ENCODE results near the gene FNBP1.

Gene FNBP1

GRCh38 chr9:130042885-130043653 lies at the start of gene FNBP1:
Gene FNBP1, minus strand, starts transcription at chr9:130043189. Its CDS starts 214 bp downstream, at chr9:130042975.
- DNase-seq = peak; percentile 46

DNA sequence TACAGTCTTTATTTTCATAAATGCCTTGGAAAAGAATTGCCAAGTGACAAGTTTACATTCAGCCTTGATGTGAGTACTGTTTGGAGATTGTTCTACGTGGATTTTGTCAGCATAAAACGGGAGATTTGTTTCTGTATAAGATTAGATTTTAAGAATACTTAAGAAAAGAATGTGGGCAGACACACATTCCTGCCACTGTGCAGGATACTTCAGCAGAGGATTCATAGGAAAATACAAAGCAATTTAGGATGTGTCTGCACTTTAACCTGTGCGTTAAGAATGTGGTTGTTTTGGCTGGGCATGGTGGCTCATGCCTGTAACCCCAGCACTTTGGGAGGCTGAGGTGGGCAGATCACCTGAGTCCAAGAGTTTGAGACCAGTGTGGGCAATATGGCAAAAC lies 47.9 kb upstream of the FNBP1 start:
- no peak for DNase-seq

GRCh38 chr9:130089141-130089540 lies 46.2 kb upstream of the FNBP1 start:
- no peak for DNase-seq

DNA sequence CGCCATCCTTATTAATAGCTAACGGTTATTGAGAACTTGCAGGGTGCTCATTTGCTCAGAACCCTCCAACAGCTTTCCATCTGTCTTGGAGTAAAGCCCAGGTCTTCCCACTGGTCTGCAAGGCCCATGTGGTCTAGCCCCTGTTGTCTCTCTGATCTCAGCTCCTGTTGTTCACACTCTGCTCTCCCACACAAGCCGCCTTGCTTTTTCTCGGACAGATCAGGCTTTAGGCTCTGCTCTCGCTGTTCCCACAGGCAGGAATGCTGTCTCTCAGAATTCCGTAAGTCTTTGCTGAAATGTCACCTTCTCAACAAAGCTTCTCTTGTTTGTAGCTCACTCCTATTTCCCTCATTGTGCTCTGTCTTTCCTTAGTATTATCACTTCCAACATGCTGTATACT lies 45.1 kb upstream of the FNBP1 start:
- no peak for DNase-seq

- no peak for DNase-seq
Observed at GRCh38 chr9:130084337-130084736, 41.3 kb upstream of the FNBP1 start.

GRCh38 chr9:130078547-130078946 lies 35.6 kb upstream of the FNBP1 start:
- no peak for DNase-seq

- DNase-seq = no peak
Observed at GRCh38 chr9:130073373-130073772, 30.4 kb upstream of the FNBP1 start.

DNA sequence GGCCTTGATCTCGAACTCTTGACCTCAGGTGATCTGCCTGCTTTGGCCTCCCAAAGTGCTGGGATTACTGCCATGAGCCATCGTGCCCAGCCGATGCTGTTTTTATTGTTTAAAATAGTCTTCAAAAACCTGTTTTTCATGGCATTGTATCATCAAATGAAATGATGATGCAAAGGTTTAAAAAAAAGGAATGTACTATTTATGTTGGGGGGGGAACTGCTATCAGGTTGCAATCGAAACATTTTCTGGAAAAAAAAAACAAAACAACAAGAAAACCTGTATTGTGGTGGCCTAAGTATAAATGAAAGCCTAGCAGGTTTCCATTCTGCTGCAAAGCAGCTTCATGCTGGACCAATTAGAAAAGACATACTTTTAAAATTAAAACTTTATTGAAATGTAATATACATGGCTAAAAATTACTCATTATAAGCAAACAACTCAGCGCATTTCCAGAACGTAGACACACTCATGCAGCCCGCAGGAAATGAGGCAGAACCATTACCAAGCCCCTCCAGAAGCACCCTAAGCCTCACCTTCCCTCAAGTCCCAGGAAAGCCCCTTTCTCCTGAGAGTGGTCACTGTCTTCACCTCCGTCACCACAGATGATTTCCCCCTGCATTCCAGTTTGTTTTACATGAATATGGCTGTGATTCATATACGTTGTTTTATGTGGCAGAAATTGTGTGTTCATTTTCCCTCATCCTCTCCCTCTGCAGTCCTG lies 29.7 kb upstream of the FNBP1 start:
- DNase-seq = no peak

DNA sequence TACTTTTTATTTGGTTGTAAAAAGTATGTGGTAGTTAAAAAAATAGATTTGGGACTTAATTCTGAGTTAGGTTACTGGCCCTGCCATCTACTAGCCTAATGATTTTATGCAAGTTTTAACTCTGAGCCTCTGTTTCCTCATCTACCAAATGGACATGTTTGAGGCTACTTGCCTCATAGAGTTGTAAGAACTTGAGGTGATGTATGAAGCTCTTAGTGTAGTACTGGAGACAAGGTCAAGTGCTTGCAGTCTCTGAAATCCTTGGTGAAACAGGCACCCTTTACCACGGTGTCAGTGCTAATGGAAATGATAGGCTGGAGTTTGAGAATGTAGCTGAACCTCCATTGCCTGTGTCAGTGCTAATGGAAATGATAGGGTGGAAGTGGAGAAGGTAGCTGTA lies 26.1 kb upstream of the FNBP1 start:
- DNase-seq = no peak

DNA sequence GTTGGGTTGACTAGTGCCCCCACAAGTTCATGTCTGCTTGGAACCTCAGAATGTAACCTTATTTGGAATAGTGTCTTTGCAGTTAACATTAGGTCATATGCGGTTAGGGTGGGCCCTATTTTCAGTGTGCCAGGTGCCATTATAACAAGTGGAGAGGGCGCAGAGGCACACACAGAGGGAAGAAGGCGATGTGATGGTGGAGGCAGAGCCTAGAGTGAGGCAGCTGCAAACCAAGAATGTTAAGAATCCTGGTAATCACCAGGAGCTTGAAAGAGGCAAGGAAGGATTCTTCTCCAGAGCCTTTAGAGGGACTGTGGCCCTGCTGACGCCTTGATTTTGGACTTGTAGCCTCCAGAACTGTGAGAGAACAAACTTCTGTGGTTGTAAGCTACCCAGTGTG lies 21.6 kb upstream of the FNBP1 start:
- DNase-seq = no peak

DNA sequence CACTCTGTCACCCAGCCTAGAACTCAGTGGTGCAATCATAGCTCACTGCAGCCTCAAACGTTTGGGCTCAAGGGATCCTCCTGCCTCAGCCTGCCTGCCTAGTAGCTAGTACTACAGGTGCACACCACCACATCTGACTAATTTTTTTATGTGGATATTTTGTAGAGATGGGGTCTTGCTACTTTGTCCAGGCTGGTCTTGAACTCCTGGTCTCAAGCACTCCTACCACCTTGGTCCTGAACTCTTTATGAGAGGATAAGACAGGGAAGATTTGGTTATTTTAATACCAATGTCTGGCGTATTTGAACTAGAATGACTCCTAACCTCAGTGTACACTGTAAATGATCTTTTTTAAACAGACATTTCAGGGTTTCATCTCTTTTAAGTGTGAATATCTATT lies 19.8 kb upstream of the FNBP1 start:
- DNase-seq = no peak

GRCh38 chr9:130060296-130060695 lies 17.3 kb upstream of the FNBP1 start:
- no peak for DNase-seq

DNA sequence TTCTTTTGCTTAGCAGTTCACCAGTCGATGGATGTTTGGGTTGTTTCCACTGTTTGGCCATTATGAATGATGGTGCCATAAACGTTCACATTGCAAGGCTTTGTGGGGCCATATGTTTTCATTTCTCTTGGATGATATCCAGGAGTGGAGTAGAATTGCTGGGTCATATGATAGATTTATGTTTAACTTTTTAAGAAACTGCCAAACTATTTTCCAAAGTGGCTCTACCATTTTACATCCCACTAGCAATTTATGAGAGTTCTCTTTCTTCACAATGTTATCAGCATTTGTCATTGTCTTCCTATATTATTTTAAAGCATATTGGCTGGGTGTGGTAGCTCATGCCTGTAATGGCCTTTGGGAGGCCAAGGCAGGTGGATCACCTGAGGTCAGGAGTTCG lies 15.9 kb upstream of the FNBP1 start:
- no peak for DNase-seq

DNA sequence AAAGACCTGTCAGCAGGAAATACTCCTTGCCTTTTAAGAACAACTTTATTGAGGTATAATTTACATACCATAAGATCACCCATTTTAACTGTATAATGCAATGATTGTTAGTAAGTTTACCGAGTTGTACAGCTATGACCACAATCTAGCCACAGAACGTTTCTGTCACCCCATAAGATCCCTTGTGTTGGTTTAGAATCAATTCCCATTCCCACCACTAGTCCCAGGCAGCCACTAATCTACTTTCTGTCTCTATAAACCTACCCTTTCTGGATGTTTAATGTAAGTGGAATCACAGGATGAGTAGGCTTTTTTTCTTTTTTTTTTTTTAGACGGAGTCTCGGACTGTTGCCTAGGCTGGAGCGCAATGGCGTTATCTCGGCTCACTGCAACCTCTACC lies 15.2 kb upstream of the FNBP1 start:
- DNase-seq = peak; percentile 63

DNA sequence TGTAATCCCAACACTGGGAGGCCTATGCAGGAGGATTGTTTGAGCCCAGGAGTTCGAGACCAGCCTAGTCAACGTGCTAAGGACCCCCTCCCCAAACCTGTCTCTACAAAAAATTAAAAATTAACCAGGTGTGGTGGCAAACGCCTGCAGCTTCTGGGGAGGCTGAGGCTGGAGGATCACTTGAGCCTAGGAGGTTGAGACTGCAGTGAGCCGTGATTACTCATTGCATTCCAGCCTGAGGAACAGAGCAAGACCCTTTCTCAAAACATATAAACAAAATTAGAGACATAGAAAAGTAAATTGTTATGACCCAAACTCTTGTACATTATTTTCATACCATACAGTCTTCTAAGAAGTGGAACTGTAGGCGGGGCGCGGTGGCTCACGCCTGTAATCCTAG lies 11.8 kb upstream of the FNBP1 start:
- DNase-seq = no peak

GRCh38 chr9:130054325-130054786 lies 11.4 kb upstream of the FNBP1 start:
- no peak for DNase-seq

DNA sequence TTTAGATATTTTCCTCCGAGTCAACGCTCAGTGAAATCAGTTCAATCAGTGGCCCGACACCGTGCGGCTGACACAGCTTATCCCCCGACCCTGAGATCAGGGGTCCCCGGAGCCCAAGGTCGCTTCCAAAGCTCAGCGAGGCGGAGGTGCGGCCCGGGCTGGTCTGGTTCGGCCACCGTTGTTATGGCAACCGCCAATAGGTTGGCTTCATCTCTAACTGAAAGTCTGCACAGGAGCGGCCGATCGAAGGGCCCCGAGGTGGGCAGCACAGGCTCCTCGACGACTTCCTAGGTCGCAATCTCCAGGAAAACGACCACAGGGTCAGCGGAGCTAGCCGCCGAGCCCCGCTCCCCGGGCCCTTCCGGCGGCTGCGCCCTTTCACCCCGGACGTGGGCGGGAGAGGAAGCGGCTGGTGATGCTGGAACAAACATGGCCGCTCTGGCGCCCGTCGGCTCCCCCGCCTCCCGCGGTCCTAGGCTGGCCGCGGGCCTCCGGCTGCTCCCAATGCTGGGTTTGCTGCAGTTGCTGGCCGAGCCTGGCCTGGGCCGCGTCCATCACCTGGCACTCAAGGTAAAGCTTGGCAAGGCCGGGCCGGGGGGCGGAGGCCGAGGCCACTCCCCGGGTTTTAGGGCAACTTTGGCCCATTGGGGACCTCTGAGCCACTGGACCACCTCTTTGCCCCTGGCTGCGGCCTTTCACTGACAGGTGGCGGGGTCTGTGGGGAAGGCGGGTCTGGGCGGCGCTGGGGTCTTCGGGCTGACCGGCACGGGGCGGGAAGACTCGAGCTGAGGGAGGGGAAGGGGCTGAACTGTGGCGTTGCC lies 10.7 kb upstream of the FNBP1 start, which contains the start of gene GPR107:
GPR107 (plus strand) TSS at position 403 of the 821 bp plus-strand sequence; CDS start at position 430, 27 bp downstream.
- DNase-seq = peak; percentile 54

DNA sequence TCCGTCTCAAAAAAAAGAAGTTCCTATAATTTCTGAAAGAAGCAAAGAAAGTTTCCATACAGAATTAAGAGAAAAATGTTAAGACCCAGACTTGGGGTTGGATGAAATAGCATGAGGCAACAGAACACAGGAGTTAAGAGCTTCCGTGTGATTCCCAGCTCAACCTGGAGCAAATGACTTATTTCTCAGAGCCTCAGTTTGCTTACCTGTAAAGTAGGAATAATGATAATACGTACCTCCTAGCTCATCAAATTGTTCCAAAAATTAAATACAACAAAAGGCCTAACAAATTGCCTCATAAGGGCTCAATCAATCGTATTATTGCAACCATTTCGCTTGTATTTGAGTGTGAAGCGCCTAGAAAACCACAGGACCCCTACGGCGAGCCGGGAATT lies 10.1 kb upstream of the FNBP1 start:
- no peak for DNase-seq

DNA sequence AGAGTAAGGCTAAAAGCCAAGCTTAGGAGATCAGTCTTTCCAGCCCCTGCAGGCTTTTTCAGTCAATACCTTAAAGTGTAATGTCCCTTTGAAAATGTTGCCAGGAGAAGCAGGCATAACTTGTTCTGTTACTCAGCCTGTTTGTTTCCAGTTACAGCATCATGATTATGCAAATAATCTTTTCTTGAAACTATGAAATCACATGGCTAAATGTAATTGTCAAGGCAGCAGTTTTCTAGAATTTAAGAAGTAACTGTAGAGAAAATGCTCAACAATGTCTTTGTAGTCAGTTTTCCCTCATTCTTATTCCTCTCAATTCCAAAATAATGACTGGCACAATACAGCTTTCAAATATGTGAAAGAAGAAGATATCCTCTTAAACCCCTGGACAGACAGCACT lies 8.9 kb upstream of the FNBP1 start:
- DNase-seq = no peak

DNA sequence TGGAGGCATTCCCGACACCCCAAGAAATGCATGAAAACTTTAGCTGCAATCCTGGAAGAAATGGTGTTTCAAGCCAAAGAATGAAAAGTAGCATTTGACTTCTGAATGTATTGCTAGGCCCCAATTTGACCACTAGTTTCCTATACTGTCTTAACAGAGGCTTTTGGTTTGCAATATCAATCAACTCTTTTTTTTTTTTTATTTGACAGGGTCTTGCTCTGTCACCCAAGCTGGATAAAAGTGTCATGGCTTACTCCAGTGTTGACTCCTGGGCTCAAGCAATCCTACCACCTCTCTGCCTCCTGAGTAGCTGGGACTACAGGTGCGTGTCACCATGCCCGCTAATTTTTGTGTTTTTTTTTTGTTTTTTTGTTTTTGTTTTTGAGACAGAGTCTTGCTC lies 7.5 kb upstream of the FNBP1 start:
- peak; percentile 19 for DNase-seq

- no peak for DNase-seq
Observed at GRCh38 chr9:130049431-130050210, 6.6 kb upstream of the FNBP1 start.

- DNase-seq = peak; percentile 75
Observed at GRCh38 chr9:130045725-130046450, 2.9 kb upstream of the FNBP1 start.

Data from MV-4-11 (cell line).